Left forelimb (tissue), 1 donor: ENCODE results near the gene C3.
"Not testable (repeated sequence)": the region's sequence is repeated elsewhere in the genome, so short reads cannot be mapped to it uniquely, and the experiment has no call there.

Experiments
- DNase-seq: peaks from one replicate; pipeline ENCODE4 v3.0.0-alpha.2; 2018; ENCODE audit warnings: low spot score

Gene C3

DNA sequence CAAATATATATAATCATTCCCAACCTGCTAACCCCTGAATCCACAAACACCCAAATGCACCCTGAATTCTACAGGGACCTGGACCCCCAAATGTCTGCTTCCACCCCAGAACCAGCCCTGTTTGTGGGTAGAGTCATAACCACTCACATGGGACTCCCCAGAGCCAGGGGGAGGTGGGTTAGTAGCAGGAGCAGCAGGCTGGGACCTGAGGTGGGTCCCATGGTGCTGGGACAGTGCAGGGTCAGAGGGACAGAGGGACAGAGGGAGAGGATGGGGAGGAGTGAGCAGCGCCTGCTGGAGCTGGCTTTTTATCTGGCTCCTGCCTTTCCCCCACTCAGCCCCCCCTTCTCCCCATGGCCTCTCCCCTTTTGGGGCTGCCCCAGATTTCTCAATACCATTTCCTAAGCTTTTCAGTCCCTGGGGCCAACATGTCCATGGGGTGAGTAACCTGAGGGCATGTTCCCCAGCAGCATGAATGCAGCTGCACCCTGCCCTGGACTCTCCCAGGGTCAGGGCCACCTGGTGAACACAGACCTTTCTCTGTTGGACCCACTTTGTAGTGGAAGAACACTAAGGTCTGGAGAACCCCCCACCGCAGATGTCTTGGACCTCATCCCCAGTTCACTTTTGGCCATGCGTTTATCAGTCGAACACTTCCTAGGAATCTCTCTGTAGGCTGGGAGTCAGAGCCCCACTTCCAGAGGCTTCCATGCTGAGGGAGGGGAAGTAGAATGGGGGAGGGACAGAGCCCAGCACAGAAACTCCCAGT, at the start of gene C3:
Gene C3, minus strand, starts transcription at position 282 of the 769 bp plus-strand sequence. Its CDS starts 61 bp downstream, at position 221.
- no peak for DNase-seq

DNA sequence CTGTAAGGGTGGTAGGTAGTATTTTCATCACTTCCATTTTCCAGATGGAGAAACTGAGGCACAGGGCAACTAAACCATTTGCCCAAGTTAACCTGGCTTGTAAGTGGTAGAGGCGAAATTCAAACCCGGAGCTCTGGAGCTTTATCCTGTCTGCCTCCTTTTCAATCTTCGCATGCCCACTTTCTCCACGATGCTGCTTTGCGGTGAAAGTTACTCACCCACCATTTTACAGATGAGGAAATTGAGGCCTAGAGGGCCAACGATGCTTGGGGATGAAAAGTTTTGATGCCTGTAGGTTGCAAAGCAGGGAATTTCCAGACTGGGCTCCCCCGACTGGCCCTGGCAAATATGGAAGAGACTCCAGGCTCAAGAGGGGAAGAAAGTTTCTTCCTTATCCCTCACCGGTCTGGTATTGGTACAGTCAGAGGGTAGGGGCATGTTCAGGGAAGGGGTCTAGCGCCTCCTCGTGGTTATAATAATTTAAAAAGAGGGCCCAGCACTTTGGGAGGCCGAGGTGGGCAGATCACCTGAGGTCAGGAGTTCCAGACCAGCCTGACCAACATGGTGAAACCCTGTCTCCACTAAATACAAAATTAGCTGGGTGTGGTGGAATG, 48.7 kb upstream of the C3 start:
- DNase-seq, result no peak

DNA sequence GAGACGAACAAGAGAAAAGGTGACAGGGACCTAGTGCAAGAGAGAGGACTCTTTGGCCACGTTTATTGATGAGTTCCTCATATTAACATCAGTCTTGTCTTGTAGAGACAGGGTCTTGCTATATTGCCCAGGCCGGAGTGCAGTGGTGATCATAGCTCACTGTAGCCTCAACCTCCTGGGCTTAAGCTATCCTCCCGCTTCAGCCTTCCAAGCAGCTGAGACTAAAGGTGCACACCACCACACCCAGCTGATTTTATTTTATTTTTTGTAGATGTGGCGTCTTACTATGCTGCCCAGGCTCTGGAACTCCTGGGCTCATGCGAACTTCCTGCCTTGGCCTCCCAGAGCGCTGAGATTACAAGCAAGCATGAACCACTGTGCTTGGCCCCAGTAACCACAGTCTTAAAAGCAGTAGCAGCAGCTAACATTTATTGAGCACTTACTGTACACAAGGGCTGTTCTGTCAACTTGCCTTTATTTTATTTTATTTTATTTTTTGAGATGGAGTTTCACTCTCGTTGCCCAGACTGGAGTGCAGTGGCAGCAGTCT, 47.9 kb upstream of the C3 start:
- no peak for DNase-seq

DNA sequence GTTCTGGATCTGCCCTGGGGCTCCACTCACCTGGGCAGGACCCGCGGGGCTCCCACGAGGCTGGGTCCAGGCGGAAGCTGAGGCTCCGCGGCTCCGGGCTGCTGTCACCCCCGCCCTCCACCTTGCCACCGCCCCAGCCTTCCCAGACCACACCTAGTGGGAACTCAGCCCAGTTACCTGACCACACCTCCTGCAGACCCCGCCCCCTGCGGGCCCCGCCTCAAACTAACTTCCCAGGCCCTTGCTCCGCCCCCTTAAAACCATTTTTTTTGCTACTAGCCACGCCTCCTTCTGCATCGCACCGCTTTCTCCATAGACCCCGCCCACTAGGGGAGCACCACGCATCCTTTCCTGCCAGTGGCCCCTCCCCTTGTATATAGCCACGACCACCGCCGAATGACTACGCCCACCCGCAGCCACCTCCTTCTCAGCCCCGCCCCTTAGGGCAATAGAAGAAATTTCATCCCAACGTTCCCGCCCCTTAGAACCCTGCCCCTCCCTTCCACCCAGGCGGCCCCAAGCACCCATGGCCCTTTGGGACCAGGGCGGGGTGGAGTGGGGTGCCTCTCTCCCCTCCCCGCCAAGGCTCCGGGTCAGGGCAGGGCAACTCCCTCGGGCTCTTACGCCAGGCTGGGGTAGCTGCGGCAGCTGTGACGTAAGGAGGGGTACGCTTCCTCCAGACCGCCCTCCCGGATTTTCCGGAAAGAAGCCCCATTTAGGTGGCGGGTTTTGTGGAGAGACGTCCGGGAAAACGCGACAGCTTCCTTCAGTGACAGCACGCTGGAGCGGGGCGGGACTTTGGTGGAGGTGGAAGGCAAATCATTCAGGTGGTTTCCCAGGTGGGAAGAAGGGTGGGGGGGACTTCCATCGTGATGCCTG, 47.1 kb upstream of the C3 start, which contains the start of gene SH2D3A:
Gene SH2D3A, minus strand, starts transcription at position 79 of the 879 bp plus-strand sequence. CDS start 3,687 bp downstream, outside the sequence.
- DNase-seq, result no peak

DNA sequence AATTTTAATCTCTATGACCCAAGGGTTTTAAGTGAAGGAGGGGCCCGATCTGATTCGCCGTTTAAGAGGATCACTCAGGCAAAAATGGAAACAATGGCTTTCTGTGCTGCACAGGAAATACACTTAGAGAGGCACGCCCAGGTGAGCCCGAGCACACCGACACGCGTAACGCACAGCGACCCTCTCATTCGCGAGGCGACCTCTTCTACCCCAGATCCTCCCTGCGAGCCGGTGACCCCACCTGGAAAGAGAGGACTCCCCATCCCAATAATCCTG, 46.6 kb upstream of the C3 start:
- DNase-seq, result no peak

DNA sequence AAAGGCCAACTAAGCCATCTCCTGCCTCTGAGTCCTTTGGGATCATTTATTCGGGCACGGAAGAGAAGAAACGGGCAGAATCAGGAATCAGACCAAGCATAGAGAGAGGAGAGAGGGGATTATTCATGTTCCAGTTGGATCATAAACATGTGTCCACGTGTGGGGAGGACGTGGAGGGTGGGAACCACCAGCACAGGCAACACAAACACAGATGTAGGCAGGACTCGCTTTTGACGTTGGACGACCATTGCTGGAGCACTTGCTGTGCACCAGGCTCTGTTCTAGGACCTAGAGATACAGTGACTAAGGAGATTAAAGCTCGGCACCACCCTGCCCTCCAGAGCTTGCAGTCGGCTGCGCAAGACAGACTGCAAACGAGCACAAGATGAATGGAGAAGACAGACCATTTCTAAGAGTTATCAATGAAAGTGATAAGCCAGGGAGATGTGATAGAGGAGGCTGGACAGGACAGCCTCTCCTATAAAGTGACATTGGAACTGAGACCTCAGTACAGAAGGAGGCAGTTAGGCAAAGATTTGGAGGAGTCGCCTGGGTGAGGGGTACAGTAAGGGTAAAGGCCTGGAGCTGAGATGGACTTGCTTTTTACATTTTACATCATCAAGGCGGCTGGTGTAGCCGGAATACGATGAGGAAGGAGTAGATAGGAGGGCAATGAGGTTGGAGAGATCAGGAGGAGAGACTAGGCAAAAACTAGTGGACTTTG, 46.1 kb upstream of the C3 start:
- no peak for DNase-seq

DNA sequence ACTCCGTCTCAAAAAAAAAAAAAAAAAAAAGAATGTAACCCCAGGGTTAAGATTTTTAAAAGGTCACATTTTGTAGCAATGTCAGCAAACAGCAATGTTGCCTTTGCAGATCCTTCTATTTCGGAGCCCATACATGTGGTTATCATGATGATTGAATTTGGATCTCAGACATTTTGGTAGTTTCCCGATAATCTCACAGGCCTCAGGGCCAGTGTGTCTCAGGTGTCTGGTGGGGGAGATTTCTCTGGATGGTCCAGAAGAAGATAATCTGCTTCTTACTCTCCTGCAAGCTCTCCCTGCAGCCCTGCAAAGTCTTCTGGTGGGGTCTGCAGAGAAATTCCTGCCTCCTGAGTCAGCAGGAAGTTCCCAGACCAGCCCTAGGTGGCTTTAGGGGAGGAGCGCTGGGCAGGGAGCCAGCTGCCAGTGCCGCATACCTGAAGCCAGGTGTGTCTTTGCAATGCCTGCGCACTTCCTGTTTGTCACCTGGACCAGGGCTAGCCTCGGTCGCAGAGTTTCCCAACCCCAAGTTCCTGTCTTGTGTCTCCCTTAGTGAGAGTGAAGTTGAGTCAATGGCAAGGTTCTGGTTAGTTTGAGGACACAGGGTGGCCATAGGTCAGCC, 45.4 kb upstream of the C3 start:
- DNase-seq, result no peak

DNA sequence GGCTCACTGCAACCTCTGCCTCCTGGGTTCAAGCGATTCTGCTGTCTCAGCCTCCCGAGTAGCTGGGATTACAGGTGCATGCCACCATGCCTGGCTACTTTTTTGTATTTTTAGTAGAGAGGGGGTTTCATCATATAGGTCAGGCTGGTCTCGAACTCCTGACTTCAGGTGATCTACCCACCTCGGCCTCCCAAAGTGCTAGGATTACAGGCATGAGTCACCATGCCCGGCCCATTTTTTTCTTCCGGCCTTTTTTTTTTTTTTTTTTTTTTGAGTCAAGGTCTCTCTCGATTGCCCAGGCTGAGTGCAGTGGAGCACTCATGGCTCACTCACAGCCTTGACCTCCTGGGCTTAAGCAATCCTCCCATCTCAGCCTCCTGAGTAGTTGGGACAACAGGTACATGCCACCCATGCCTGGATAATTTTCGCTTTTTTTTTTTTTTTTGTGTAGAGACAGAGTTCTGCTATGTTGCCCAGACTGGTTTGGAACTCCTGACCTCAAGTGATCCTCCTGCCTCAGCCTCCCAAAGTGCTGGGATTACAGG, 41.9 kb upstream of the C3 start:
- not testable (repeated sequence) for DNase-seq

DNA sequence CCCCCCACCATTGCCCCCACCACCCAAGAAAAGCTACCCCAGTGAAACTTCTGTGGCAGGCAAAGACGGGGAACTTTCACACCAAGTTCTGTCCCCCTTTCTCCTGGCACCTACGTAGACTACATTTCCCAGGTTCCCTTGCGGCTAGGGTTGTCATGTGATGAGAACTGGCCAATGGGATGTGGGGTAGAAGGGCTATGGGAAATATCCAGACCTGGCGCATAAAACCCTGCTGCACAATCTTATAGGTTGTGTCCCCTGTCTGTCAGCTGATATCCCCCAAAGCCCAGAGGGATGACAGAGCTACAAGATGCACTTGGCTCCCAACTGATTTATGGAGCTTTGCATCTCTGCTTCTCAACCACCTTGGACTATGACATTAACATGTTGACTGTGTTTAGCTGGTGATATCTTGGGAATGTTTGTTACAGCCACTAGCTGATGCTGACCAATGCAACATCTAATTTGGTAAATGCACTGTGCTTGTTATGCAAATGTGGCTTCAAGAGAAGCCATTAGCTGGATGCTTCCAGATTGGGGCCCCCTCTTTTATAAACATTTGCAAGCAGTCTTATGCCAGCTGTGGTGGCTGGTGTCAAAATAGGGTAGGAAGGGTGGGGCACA, 40.7 kb upstream of the C3 start:
- DNase-seq, result no peak

DNA sequence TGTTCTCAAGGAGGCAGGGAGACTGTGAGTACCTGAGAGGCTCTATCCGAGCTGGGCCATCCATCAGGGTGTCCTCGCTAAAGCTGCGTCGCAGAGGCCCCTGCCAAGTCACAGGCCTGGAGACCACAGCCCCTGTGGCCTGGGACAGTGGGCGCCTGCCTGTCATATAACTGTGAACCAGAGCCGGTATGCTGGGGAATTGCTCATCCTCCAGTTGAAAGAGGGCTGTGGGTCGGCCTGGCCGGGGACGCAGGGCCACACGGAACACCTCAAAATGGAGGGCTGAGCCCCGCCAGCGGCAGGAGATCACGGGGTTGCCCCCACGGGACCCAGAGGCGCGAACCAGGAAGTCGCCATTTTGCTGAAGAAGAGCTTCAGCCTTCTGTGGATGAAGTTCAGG, 40.2 kb upstream of the C3 start:
- no peak for DNase-seq

DNA sequence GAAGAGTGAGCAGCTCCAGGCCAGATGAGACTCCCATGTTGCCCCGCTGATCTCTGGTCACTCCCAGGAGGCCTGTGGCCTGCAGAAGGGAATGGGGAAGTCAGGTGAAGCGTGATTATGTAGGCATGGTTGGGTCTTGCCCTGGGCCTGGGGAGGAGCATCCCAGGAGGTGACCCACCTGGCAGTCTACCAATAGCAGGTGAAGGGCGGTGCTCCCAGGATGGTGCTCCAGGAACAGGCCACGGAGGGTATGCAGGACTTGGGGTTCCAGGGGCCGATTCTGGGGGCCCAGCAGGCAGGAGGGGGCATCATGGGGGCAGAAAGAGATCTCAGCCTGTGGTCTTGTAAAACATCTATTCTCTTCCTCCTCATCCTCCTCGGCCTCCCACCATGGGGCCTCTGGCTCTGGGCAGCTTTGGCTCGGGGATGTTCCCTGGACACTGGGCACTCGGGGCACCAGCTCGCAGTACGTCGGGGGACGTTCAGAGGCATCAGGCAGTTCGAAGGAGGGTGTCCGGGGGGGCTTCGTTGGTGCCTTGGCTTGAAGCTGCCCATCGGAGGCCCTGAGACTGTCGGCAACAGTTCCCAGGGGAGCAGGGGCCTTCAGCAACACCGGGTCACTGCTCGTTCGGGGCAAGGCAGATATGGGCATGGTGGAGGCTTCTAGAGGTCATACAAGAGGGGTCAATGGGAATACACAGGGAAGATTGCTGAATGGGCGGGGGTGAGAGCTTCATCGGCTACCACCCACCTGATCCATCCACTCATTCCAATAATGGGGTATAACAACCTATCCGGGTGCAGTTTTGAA, 34.4 kb upstream of the C3 start:
- no peak for DNase-seq

DNA sequence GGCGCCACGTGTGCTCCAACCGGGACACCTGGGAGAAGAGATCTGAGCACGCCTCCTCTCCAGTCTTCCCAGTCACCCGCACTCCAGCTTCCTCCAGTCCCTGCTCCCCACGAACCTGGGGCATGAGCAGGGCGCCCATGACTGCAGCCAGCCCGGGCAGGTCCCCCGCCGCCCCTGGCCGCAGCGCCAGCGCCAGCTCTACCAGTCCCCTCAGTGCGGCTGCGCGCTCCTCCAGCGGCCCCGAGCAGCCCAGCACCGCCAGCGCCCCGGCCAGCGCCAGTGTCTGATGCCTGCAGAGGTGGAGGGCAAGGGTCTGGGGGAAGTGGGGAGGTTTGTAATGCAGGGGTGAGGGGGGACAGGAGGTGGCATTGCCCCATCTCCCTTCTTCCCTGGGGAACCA, 33.7 kb upstream of the C3 start:
- DNase-seq, result no peak

DNA sequence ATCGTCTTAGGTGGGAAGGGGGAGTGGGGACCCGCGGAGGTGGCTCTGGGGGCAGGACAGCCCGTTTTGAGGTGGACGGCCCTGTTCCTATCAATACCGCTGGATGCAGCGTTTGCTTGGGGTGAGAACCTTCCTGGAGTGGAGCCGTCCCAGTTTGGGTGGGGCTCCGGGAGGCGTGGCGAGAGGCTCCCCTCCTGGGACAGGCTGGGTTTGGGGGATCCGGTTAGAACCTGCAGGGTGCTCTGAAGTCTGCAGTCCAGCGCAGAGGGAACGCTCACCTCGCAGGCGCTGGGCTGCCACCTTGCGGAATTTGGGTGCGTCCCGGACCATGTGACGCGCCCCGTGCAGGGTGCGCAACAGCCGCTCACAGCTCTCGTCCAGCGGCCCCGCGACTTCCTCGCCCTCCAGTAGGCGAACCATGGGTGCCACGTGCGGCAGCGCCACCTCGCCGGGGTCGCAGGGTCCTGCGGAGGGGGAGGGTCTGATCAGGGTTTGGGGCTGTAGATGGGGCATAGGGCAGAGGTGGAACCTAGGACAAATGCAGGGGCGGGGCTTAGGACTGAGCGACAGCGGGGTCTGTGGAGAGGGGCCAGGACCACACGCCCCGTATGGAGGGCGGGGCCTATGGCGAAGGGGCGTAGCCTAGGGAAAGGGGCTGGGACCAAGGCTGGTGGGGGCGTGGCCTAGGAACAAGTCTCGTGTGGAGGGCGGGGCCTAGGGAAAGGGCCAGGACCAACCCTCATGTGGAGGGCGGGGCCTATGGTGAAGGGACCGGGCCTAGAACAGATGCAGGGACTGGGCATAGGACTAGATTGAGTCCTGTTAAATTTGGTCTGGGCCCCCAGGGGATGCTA, 33.0 kb upstream of the C3 start:
- DNase-seq, result no peak

DNA sequence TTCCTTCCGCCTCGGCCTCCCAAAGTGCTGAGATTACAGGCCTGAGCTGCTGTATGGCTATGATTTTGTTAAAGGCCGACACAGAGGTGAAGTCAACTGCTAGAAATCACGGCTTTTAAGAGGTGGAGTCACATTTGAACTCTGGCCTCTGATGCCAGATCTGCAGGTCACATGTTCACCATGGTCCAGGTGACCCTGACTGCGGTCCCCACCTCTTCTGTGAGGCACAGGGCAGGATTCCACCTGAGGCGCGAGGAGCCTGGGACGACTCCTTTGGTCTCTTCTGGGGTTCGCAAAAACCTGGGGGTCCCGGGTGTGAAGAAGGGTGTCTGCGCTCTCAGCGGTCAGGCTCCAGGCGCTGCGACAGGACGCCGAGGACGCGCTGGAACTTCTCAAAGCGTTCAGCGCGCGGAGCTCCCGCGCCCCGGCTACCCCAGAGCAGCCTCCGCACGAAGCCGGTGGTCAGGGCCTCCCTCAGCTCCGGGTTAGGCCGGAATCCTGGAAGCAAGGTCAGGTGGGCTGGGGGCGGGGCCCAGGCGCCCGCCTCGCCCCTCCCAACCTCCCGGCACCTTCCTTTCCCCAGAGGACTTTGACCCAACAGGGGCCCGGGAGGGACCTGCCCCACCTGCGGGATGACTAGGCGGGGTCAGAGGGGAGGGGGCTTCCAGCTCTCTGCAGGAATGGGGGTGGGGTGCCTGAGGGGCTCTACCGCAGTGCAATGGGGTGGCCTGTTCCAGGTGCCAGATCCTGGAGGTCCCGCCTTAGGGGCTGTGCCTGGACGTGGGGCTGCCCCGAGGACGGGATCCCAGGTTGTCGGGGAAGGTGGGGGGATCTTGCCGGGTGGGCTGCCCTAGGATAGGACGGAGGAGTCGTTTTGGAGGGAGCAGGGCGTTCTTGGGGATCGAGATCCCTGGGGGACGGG, 32.1 kb upstream of the C3 start:
- no peak for DNase-seq

DNA sequence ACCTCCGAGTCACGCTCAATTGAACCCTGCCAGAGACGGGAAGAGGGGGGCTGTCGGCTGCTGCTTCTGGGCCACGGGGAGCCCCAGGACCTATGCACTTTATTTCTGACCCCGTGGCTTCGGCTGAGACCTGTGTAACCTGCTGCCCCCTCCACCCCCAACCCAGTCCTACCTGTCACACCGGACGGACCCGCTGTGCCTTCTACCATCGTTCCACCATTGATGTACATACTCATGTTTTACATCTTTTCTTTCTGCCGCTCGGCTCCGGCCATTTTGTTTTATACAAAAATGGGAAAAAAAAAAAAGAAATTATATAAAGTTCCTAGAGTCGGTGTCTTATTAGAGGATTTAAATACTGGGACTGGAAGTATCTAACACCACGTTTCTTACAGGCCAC, 30.7 kb upstream of the C3 start:
- no peak for DNase-seq

DNA sequence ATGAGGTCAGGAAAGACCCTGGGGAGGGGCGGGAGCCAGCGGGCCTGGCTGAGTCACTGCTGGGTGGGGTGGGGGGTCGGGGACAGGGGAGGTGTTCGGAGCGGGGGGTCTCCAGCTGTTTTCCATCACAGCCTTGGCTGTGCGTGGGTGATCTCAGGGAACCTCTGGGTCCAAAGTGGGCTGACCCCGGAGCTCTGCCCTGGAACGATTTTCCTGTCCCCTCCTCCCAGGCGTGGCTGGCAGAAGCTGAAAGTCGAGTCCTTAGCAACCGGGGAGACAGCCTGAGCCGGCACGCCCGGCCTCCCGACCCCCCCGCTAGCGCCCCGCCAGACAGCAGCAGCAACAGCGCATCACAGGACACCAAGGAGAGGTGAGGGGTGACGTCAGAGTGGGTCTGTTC, 29.6 kb upstream of the C3 start:
- no peak for DNase-seq

DNA sequence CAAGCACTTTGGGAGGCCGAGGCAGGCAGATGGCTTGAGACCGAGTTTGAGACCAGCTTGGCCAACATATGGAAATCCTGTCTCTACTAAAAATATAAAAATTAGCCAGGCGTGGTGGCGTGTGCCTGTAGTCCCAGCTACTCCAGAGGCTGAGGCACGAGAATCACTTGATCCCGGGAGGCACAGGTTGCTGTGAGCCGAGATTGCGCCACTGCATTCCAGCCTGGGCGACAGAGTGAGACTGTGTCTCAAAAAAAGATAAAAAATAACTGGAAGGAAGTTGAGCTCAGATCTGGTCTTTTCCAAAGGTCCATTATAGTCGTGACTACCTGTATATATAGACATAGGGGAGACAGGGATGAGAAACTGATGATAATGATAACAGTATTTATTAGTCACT, 28.1 kb upstream of the C3 start:
- not testable (repeated sequence) for DNase-seq

DNA sequence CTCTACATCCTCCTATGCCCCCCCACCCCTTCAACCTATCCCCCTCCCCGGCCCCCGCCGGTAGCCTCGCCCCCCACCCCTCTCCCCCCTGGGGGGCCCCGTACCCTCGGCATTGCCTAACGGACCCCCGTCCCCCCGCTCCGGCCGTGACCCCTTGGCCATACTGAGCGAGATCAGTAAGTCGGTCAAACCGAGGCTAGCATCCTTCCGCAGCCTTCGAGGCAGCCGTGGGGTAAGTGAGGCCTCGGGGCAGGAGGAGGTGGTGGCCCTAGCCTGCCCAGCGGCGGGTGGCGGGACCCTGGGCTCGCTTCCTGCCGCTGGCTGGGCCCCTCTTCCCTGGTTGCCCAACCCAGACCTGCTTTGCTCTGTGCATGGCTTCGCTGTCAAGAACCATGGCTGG, 25.5 kb upstream of the C3 start:
- DNase-seq, result no peak
